Endodermal cell (in vitro differentiated cells): ENCODE measurements around the gene PPIP5K1. TPM values are rescaled to one million over a fixed set of nuclear protein-coding genes. Genes with fewer than 3 reads are reported as not detected.

Source experiments
- DNase-seq: peaks from one replicate; pipeline ENCODE4 v3.0.0-alpha.2; 2017
- H3K27ac ChIP-seq: 2 replicates; pipeline ENCODE4 v1.5.1; 2013; ENCODE audit warnings: mild to moderate bottlenecking, low read depth, low read length, moderate library complexity
- H3K27me3 ChIP-seq: 2 replicates; pipeline ENCODE4 v1.6.1; 2013; ENCODE audit warnings: mild to moderate bottlenecking, low read length, moderate library complexity; ENCODE audit not compliant: insufficient read depth, control insufficient read depth, poor library complexity, severe bottlenecking
- H3K36me3 ChIP-seq: 2 replicates; pipeline ENCODE4 v1.7.0; 2013; ENCODE audit warnings: mild to moderate bottlenecking, low read length, moderate library complexity; ENCODE audit not compliant: control insufficient read depth, insufficient read depth
- H3K4me1 ChIP-seq: one replicate; pipeline ENCODE4 v1.7.0; 2013; ENCODE audit warnings: low read length; ENCODE audit not compliant: control insufficient read depth, insufficient read depth
- H3K4me3 ChIP-seq: 2 replicates; pipeline ENCODE4 v1.5.1; 2013; ENCODE audit warnings: mild to moderate bottlenecking, low read length, moderate library complexity
- H3K9ac ChIP-seq: 2 replicates; pipeline ENCODE4 v1.6.1; 2013; ENCODE audit warnings: mild to moderate bottlenecking, low read length, moderate library complexity; ENCODE audit not compliant: poor library complexity, severe bottlenecking; ENCODE audit errors: extremely low read depth
- H3K9me3 ChIP-seq: 2 replicates; pipeline ENCODE4 v1.6.1; 2013; ENCODE audit warnings: mild to moderate bottlenecking, low read length, moderate library complexity; ENCODE audit not compliant: control insufficient read depth
- H3K27ac Mint-ChIP-seq: 2 replicates; pipeline ENCODE4 v1.8.0; 2020; ENCODE audit warnings: mixed read lengths
- H3K27me3 Mint-ChIP-seq: 2 replicates; pipeline ENCODE4 v1.8.0; 2021; ENCODE audit warnings: mild to moderate bottlenecking, mixed read lengths; ENCODE audit not compliant: insufficient read depth
- H3K36me3 Mint-ChIP-seq: 2 replicates; pipeline ENCODE4 v1.8.0; 2020; ENCODE audit warnings: low read depth, mixed read lengths
- H3K4me1 Mint-ChIP-seq: 2 replicates; pipeline ENCODE4 v1.8.0; 2020; ENCODE audit warnings: mixed read lengths
- H3K4me3 Mint-ChIP-seq: 2 replicates; pipeline ENCODE4 v1.8.0; 2020; ENCODE audit warnings: mild to moderate bottlenecking, moderate library complexity, mixed read lengths
- H3K9me3 Mint-ChIP-seq: 2 replicates; pipeline ENCODE4 v1.8.0; 2020; ENCODE audit warnings: mild to moderate bottlenecking, mixed read lengths
- WGBS, 2 experiments: methylation state at CpG; one replicate each; pipeline versions ENCODE4 v1.1.5 to v1.1.7; 2013; ENCODE audit warnings: missing lambda C conversion rate in 2 of 2, mixed read lengths in 1 of 2; ENCODE audit not compliant: insufficient coverage in 1 of 2, insufficient read length in 1 of 2; 5-methylcytosine and 5-hydroxymethylcytosine counted together
- total RNA-seq, 2 donors: library from RNA; stranded (reverse); fragmentation: NEBNext Ultra II Directional in 1 of 2; extraction: Animal tissue kit (Norgen Biotek cat#: 25700) in 1 of 2; gene quantifications; 2 replicates in 1 of 2; 3 replicates in 1 of 2; pipeline ENCODE4 v1.2.1, GENCODE V29; 2021
- TF ChIP-seq, protein P1 (sequence below): fragments of 200-600 bp; sonication (generic); conservative IDR thresholded peaks from 2 replicates; pipeline ENCODE4 v1.5.0; 2021; ENCODE audit warnings: antibody characterized with exemption, mild to moderate bottlenecking

The PPIP5K1 gene
- total RNA-seq, 2 donors from 2014 or later = 3.3 to 16.0 TPM

DNA sequence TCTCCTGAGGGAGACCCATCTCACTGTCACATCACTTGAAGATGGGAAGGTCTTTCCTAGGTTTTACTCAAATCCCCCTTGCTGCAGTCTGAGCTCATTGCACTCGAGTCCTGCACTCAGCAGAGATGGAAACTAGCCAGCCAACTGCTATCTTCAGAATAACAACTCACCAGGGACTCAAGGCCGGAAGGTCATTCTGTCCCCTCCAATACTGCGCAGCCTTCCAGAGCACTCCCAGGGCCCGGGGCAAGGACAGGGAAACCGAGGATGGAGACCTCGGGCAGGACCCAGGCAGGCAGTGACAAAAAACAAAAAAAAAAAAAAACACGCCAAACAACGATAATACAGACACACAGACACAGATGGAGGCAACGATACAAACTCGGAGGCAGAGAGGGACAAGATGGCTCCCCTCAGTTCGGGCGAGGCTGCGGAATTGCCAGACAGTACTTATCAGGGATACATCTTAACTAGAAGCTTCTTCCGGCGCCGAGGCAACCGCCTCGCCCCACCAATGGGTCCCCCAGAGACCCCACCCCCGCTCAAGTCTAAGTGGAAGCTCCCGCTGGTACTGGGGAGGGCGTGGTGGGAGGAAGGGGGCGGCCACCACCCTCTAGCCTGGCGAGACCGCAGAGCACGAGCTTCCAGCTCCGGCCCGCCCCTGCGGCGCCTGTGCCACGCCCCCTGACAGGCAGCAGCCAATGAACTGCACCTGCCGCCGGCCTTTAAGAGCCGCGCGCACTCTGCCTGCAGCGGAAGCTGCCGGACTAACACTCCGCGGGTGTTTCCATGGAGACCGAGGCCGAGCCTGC is 79.6 kb downstream of the PPIP5K1 start:
- peak overlapping the region; percentile 98 for H3K27ac ChIP-seq
- peaks cover 42% of the 10 kb centered on the region for H3K27me3 Mint-ChIP-seq
- peak overlapping the region; percentile 97 for H3K27ac Mint-ChIP-seq
- H3K9ac ChIP-seq = peak overlapping the region; percentile 73
- no peaks in the 10 kb centered on the region for H3K9me3 ChIP-seq
- peaks cover 39% of the 10 kb centered on the region for H3K27me3 ChIP-seq
- no peaks in the 10 kb centered on the region for H3K4me1 ChIP-seq
- peak overlapping the region; percentile 91 for H3K4me3 Mint-ChIP-seq
- peak; percentile 99 for DNase-seq
- WGBS, 2 experiments = 0 to 6% methylated on average over 3 to 41 of the region's 41 CpGs
- H3K9me3 Mint-ChIP-seq = no peaks in the 10 kb centered on the region
- peaks cover 18% of the 10 kb centered on the region for H3K4me1 Mint-ChIP-seq
- H3K36me3 Mint-ChIP-seq = no peaks in the 10 kb centered on the region
- H3K4me3 ChIP-seq = peak overlapping the region; percentile 98
- TF ChIP-seq, protein P1, sequence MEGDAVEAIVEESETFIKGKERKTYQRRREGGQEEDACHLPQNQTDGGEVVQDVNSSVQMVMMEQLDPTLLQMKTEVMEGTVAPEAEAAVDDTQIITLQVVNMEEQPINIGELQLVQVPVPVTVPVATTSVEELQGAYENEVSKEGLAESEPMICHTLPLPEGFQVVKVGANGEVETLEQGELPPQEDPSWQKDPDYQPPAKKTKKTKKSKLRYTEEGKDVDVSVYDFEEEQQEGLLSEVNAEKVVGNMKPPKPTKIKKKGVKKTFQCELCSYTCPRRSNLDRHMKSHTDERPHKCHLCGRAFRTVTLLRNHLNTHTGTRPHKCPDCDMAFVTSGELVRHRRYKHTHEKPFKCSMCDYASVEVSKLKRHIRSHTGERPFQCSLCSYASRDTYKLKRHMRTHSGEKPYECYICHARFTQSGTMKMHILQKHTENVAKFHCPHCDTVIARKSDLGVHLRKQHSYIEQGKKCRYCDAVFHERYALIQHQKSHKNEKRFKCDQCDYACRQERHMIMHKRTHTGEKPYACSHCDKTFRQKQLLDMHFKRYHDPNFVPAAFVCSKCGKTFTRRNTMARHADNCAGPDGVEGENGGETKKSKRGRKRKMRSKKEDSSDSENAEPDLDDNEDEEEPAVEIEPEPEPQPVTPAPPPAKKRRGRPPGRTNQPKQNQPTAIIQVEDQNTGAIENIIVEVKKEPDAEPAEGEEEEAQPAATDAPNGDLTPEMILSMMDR = peak; percentile 65
- no peaks in the 10 kb centered on the region for H3K36me3 ChIP-seq

DNA sequence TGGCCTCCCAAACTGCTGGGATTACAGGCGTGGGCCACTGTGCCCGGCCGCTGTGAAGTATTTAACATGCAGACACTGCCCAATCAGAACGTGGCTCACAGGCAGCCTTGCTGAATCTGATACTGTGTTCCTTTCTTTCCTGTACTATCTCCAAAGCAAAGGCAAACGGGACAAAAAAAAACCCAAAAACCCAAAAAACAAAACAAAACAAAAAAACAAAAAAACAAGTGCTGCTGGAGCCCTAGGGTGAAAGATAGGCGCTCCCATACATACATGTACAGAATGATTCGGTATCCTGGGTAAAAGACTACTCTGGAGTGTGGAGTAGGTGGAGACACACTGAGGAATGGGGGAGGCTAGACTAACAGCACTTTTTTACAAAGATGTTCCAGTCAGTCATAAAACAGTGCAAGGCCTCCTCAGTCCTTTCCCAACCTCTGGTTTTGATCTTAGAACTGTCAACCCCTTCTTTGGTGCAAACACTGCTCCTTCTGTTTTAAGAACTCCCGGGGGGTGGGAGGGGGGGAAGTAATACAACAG is 80.3 kb downstream of the PPIP5K1 start:
- H3K4me3 Mint-ChIP-seq = peak overlapping the region; percentile 91
- H3K4me3 ChIP-seq = peak overlapping the region; percentile 98
- no peak overlapping the region for H3K9ac ChIP-seq
- DNase-seq = peak; percentile 39
- H3K36me3 ChIP-seq = no peaks in the 10 kb centered on the region
- no peaks in the 10 kb centered on the region for H3K9me3 Mint-ChIP-seq
- peak overlapping the region; percentile 97 for H3K27ac Mint-ChIP-seq
- no peaks in the 10 kb centered on the region for H3K9me3 ChIP-seq
- H3K4me1 Mint-ChIP-seq = peaks cover 18% of the 10 kb centered on the region
- H3K36me3 Mint-ChIP-seq = no peaks in the 10 kb centered on the region
- H3K27me3 Mint-ChIP-seq = peaks cover 37% of the 10 kb centered on the region
- H3K4me1 ChIP-seq = no peaks in the 10 kb centered on the region
- TF ChIP-seq, protein P1 = no peak
- peaks cover 34% of the 10 kb centered on the region for H3K27me3 ChIP-seq
- H3K27ac ChIP-seq = peak overlapping the region; percentile 98
- 36 to 64% methylated on average over 5 to 7 of the region's 8 CpGs for WGBS, 2 experiments

DNA sequence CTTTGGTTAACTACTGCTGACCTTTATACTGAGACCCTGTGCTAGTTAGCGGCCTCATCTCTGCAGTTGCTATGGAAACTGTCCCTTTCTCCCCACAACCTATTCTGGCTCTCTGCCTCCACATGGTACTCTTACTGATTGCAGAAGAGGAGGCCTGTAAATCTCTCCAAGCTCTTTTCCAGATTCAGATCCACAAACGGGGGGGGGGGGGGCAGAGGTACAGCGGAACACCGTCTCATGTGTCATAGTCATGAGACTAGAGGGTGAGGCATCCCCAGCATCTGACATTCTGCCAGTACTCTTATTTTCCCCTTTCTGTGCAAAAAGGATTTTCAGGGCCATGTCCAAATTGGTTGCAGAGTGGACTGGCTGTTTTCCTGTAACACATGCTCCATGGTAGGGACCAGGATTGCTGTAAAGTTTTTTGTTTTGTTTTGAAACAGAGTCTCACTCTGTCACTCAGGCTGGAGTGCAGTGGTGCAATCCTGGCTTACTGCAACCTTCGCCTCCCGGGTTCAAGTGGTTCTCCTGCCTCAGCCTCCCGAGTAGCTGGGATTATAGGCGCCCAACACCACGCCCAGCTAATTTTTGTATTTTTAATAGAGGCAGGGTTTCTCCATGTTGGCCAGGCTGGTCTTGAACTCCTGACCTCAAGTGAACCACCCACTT is 80.9 kb downstream of the PPIP5K1 start:
- H3K36me3 Mint-ChIP-seq = no peaks in the 10 kb centered on the region
- no peaks in the 10 kb centered on the region for H3K9me3 Mint-ChIP-seq
- H3K9ac ChIP-seq = no peak overlapping the region
- peaks cover 31% of the 10 kb centered on the region for H3K27me3 Mint-ChIP-seq
- no peaks in the 10 kb centered on the region for H3K36me3 ChIP-seq
- H3K9me3 ChIP-seq = no peaks in the 10 kb centered on the region
- H3K4me1 Mint-ChIP-seq = peaks cover 16% of the 10 kb centered on the region
- H3K27ac Mint-ChIP-seq = no peak overlapping the region
- peak; percentile 22 for DNase-seq
- peaks cover 31% of the 10 kb centered on the region for H3K27me3 ChIP-seq
- peak overlapping the region; percentile 98 for H3K4me3 ChIP-seq
- H3K4me3 Mint-ChIP-seq = peak overlapping the region; percentile 91
- TF ChIP-seq, protein P1 = no peak
- H3K27ac ChIP-seq = peak overlapping the region; percentile 98
- no peaks in the 10 kb centered on the region for H3K4me1 ChIP-seq
- 85 to 94% methylated on average over 3 to 9 of the region's 9 CpGs for WGBS, 2 experiments
